H1 (cell line): ENCODE data around the gene GALNT6. TPM values are rescaled to one million over a fixed set of nuclear protein-coding genes. Genes with fewer than 3 reads are reported as not detected.

Experiments used
- CTCF ChIA-PET: fragments of 300-600 bp; sonication (Branson Sonifier 250); formaldehyde crosslinking; loops from one replicate; lab custom pipeline; 2021; ENCODE audit not compliant: partially characterized antibody; lab: Charles Lee
- POLR2A ChIA-PET: fragments of 300-600 bp; sonication (Branson Sonifier 250); formaldehyde crosslinking; loops from one replicate; lab custom pipeline; 2021; ENCODE audit warnings: inconsistent platforms; ENCODE audit not compliant: partially characterized antibody; lab: Charles Lee
- DNase-seq, 2 experiments: peaks; one replicate each; pipeline versions ENCODE4 v3.0.0 to v3.0.0-alpha.2; 2010 to 2022; ENCODE audit warnings: low spot score in 2 of 2, low read depth in 1 of 2, mixed read lengths in 1 of 2
- FAIRE-seq: peaks from 2 replicates; lab custom pipeline; 2011; peaks lifted over from hg19 to GRCh38; lab: Jason Lieb, UNC
- H2AFZ ChIP-seq: 2 replicates; pipeline ENCODE4 v1.8.1; 2012; ENCODE audit warnings: low read length, inconsistent platforms
- H2AK5ac ChIP-seq: 2 replicates; pipeline ENCODE4 v1.6.1; 2013; ENCODE audit warnings: low read depth, low read length
- H2BK120ac ChIP-seq: replicated peaks from 2 replicates; pipeline ENCODE3; 2013; ENCODE audit warnings: low read depth, low read length, inconsistent platforms
- H2BK12ac ChIP-seq: 2 replicates; pipeline ENCODE4 v1.6.1; 2013; ENCODE audit warnings: low read depth, low read length
- H2BK15ac ChIP-seq: 2 replicates; pipeline ENCODE4 v1.6.1; 2013; ENCODE audit warnings: low read length
- H2BK20ac ChIP-seq: 2 replicates; pipeline ENCODE4 v1.6.1; 2013; ENCODE audit warnings: low read length
- H2BK5ac ChIP-seq: 2 replicates; pipeline ENCODE4 v1.6.1; 2013; ENCODE audit warnings: low read depth, low read length
- H3K14ac ChIP-seq: 2 replicates; pipeline ENCODE4 v1.6.1; 2013; ENCODE audit warnings: inconsistent platforms; ENCODE audit not compliant: insufficient read length
- H3K18ac ChIP-seq: 2 replicates; pipeline ENCODE4 v1.6.1; 2013; ENCODE audit warnings: low read length; ENCODE audit errors: extremely low read depth
- H3K23ac ChIP-seq: 2 replicates; pipeline ENCODE4 v1.6.1; 2013; ENCODE audit warnings: inconsistent platforms; ENCODE audit not compliant: insufficient read length
- H3K23me2 ChIP-seq: 2 replicates; pipeline ENCODE4 v1.6.1; 2013; ENCODE audit warnings: low read depth, low read length
- H3K27ac ChIP-seq: 2 replicates; pipeline ENCODE4 v1.6.1; 2011; ENCODE audit warnings: low read depth, low read length, inconsistent platforms
- H3K27me3 ChIP-seq, 4 experiments: replicated peaks in 1 of 4; 1 replicate in 1 of 4; 2 replicates in 3 of 4; pipeline versions ENCODE4 v1.6.1 to v1.8.1; 2011 to 2013; ENCODE audit warnings: low read length in 3 of 4, mild to moderate bottlenecking in 3 of 4, inconsistent platforms in 2 of 4, mixed read lengths in 2 of 4, moderate library complexity in 1 of 4; ENCODE audit not compliant: control insufficient read depth in 3 of 4, insufficient read depth in 3 of 4; ENCODE audit errors: extremely low read depth in 1 of 4
- H3K36me3 ChIP-seq, 4 experiments: 2 replicates each; pipeline versions ENCODE4 v1.6.1 to v1.8.1; 2011 to 2013; ENCODE audit warnings: mild to moderate bottlenecking in 4 of 4, low read length in 3 of 4, moderate library complexity in 2 of 4, control low read depth in 1 of 4, inconsistent platforms in 1 of 4; ENCODE audit not compliant: insufficient read depth in 4 of 4, control insufficient read depth in 2 of 4
- H3K4ac ChIP-seq: replicated peaks from 2 replicates; pipeline ENCODE3; 2013; ENCODE audit warnings: low read length, low read depth, mixed read lengths, inconsistent platforms; ENCODE audit not compliant: insufficient read length
- H3K4me1 ChIP-seq, 4 experiments: replicated peaks in 1 of 4; 1 replicate in 1 of 4; 2 replicates in 3 of 4; pipeline versions ENCODE4 v1.6.1 to v1.8.1; 2011 to 2013; ENCODE audit warnings: low read length in 3 of 4, inconsistent platforms in 2 of 4, mixed read lengths in 1 of 4; ENCODE audit not compliant: insufficient read depth in 4 of 4, control insufficient read depth in 3 of 4
- H3K4me2 ChIP-seq, 2 experiments: 2 replicates each; pipeline versions ENCODE4 v1.6.1 to v1.8.1; 2011 to 2013; ENCODE audit warnings: low read depth in 2 of 2, low read length in 2 of 2, control low read depth in 1 of 2, inconsistent platforms in 1 of 2, mild to moderate bottlenecking in 1 of 2; ENCODE audit not compliant: insufficient read depth in 1 of 2
- H3K4me3 ChIP-seq, 4 experiments: fragments of 200-600, 300-600 bp in 1 of 4; sonication (generic), shearing (Covaris generic), sonication (Bioruptor Twin) in 1 of 4; 2 replicates each; pipeline versions ENCODE4 v1.5.1 to v1.8.1; 2011 to 2016; ENCODE audit warnings: low read length in 4 of 4, low read depth in 3 of 4, control low read depth in 2 of 4, inconsistent platforms in 2 of 4, mild to moderate bottlenecking in 2 of 4, mixed read lengths in 1 of 4, moderate library complexity in 1 of 4; ENCODE audit not compliant: insufficient read depth in 2 of 4; ENCODE audit errors: extremely low read depth in 1 of 4
- H3K56ac ChIP-seq: replicated peaks from 2 replicates; pipeline ENCODE3; 2013; ENCODE audit warnings: low read depth, mild to moderate bottlenecking, mixed read lengths, low read length, inconsistent platforms; ENCODE audit not compliant: insufficient read length
- H3K79me1 ChIP-seq: 2 replicates; pipeline ENCODE4 v1.6.1; 2013; ENCODE audit warnings: low read depth, low read length, control low read depth
- H3K79me2 ChIP-seq, 2 experiments: 2 replicates each; pipeline versions ENCODE4 v1.6.1 to v1.8.1; 2012 to 2013; ENCODE audit warnings: low read length in 2 of 2, mild to moderate bottlenecking in 2 of 2, inconsistent platforms in 1 of 2; ENCODE audit not compliant: insufficient read depth in 2 of 2, control insufficient read depth in 1 of 2
- H3K9ac ChIP-seq, 4 experiments: replicated peaks in 1 of 4; 1 replicate in 1 of 4; 2 replicates in 3 of 4; pipeline versions ENCODE4 v1.6.1 to v1.8.1; 2011 to 2013; ENCODE audit warnings: low read depth in 3 of 4, low read length in 3 of 4, control low read depth in 2 of 4, mild to moderate bottlenecking in 2 of 4, moderate library complexity in 2 of 4, inconsistent platforms in 1 of 4; ENCODE audit errors: extremely low read depth in 1 of 4
- H3K9me3 ChIP-seq, 2 experiments: 2 replicates each; pipeline versions ENCODE4 v1.6.1 to v1.8.1; 2012 to 2013; ENCODE audit warnings: mild to moderate bottlenecking in 2 of 2, moderate library complexity in 2 of 2, control low read depth in 1 of 2, inconsistent platforms in 1 of 2, low read depth in 1 of 2, low read length in 1 of 2, mixed read lengths in 1 of 2; ENCODE audit not compliant: insufficient read depth in 2 of 2
- H4K20me1 ChIP-seq, 2 experiments: replicated peaks in 1 of 2; 2 replicates each; pipeline versions ENCODE3 to v1.8.1; 2011 to 2013; ENCODE audit warnings: inconsistent platforms in 2 of 2, low read length in 2 of 2, mild to moderate bottlenecking in 1 of 2; ENCODE audit not compliant: insufficient read depth in 2 of 2, control insufficient read depth in 1 of 2
- H4K5ac ChIP-seq: 2 replicates; pipeline ENCODE4 v1.6.1; 2013; ENCODE audit warnings: low read length, low read depth, mixed read lengths, inconsistent platforms; ENCODE audit not compliant: insufficient read length
- H4K8ac ChIP-seq: 2 replicates; pipeline ENCODE4 v1.8.0; 2013; ENCODE audit warnings: mild to moderate bottlenecking, moderate library complexity, low read length, inconsistent platforms; ENCODE audit not compliant: insufficient read depth; ENCODE audit errors: extremely low read depth
- H4K91ac ChIP-seq: replicated peaks from 2 replicates; pipeline ENCODE3; 2013; ENCODE audit warnings: low read length, mixed read lengths, inconsistent platforms; ENCODE audit not compliant: insufficient read length
- BRCA1 ChIP-seq: IDR thresholded peaks from 2 replicates; pipeline ENCODE4 v1.6.1; 2012; ENCODE audit warnings: low read depth, low read length, improper control_type of control experiment
- CHD2 ChIP-seq: IDR thresholded peaks from 2 replicates; pipeline ENCODE4 v1.6.1; 2012; ENCODE audit warnings: low read length, improper control_type of control experiment
- FOSL1 ChIP-seq: IDR thresholded peaks from 2 replicates; pipeline ENCODE4 v1.6.1; 2011; ENCODE audit warnings: mild to moderate bottlenecking, low read depth, low read length, moderate library complexity; ENCODE audit not compliant: insufficient read depth
- JUND ChIP-seq: IDR thresholded peaks from 2 replicates; pipeline ENCODE4 v1.6.1; 2011; ENCODE audit warnings: mild to moderate bottlenecking, improper control_type of control experiment, low read length
- MAX ChIP-seq: IDR thresholded peaks from 2 replicates; pipeline ENCODE4 v1.6.1; 2012; ENCODE audit warnings: inconsistent platforms
- RAD21 ChIP-seq, 2 experiments: IDR thresholded peaks in 1 of 2; conservative IDR thresholded peaks in 1 of 2; 2 replicates each; pipeline ENCODE4 v1.6.1; 2011; ENCODE audit warnings: low read depth in 2 of 2, low read length in 2 of 2, improper control_type of control experiment in 1 of 2, inconsistent platforms in 1 of 2, mild to moderate bottlenecking in 1 of 2, moderate library complexity in 1 of 2
- RBBP5 ChIP-seq: IDR thresholded peaks from 2 replicates; pipeline ENCODE4 v1.7.1; 2012; ENCODE audit warnings: low read depth, mild to moderate bottlenecking, inconsistent platforms, low read length, moderate library complexity, borderline replicate concordance
- SIN3A ChIP-seq, 2 experiments: IDR thresholded peaks in 1 of 2; conservative IDR thresholded peaks in 1 of 2; 2 replicates each; pipeline ENCODE4 v1.6.1; 2011 to 2012; ENCODE audit warnings: low read length in 2 of 2, improper control_type of control experiment in 1 of 2, low read depth in 1 of 2, mild to moderate bottlenecking in 1 of 2
- SRF ChIP-seq: IDR thresholded peaks from 2 replicates; pipeline ENCODE4 v1.6.1; 2011; ENCODE audit warnings: mild to moderate bottlenecking, low read depth, low read length, moderate library complexity
- TAF1 ChIP-seq: IDR thresholded peaks from 2 replicates; pipeline ENCODE4 v1.6.1; 2011; ENCODE audit warnings: mild to moderate bottlenecking, low read depth, low read length
- ZNF274 ChIP-seq: IDR thresholded peaks from 2 replicates; pipeline ENCODE4 v1.7.0; 2012; ENCODE audit warnings: low read length, borderline replicate concordance; ENCODE audit errors: extremely low read depth
- WGBS, 2 experiments: shearing (Covaris generic) in 1 of 2; methylation state at CpG; one replicate each; pipeline versions ENCODE4 v1.1.6 to v1.1.7; 2013 to 2015; ENCODE audit warnings: low lambda C conversion rate in 2 of 2, mixed read lengths in 2 of 2, inconsistent platforms in 1 of 2, low coverage in 1 of 2, missing lambda C conversion rate in 1 of 2; ENCODE audit not compliant: insufficient replicate concordance in 2 of 2, insufficient coverage in 1 of 2, insufficient read length in 1 of 2; ENCODE audit errors: extremely low coverage in 1 of 2, missing lambda C conversion rate in 1 of 2; 5-methylcytosine and 5-hydroxymethylcytosine counted together
- polyA plus RNA-seq, 7 experiments: library from polyadenylated mRNA; depleted of rRNA in 3 of 7; stranded (reverse) in 5 of 7; unstranded in 2 of 7; fragments of >200 nt in 5 of 7; fragments of 200-250 nt in 2 of 7; gene quantifications; 1 replicate in 5 of 7; 2 replicates in 1 of 7; 4 replicates in 1 of 7; pipeline versions ENCODE4 v1.2.1 to v1.2.3, GENCODE V29; 2011 to 2013; ENCODE audit warnings: missing spikeins in 2 of 7, mixed read lengths in 2 of 7
- total RNA-seq: library from RNA; stranded (reverse); fragmentation: NEBNext Ultra II Directional; extraction: Animal tissue kit (Norgen Biotek cat#: 25700); gene quantifications from 2 replicates; pipeline ENCODE4 v1.2.1, GENCODE V29; 2021

The GALNT6 gene
- total and polyA plus RNA-seq, 2 of the 8 experiments (the other 6 are each of a cell fraction or from before 2014, with no cell fraction given): 5.8 to 10.7 TPM

- WGBS, 2 experiments: 98% methylated on average over 2 of the region's 2 CpGs; no CpG with 5 or more reads in 1 of the 2 experiments
- H3K23ac ChIP-seq: no peak overlapping the region
- H2BK20ac ChIP-seq: no peak overlapping the region
- H3K18ac ChIP-seq: no peak overlapping the region
- TF ChIP-seq SIN3A (conservative IDR thresholded peaks at IDR 0.05 in 1 of 2, IDR thresholded peaks at IDR 0.05 in 1 of 2; ENCODE audit: low read depth in 1 of 2, low read length in 2 of 2) (no peak), JUND (no peak), MAX (no peak), ZNF274 (no peak), TAF1 (no peak), BRCA1 (no peak), CHD2 (no peak), RBBP5 (no peak), RAD21 (IDR thresholded peaks at IDR 0.05 in 1 of 2, conservative IDR thresholded peaks at IDR 0.05 in 1 of 2; ENCODE audit: low read depth in 2 of 2, low read length in 2 of 2) (no peak), SRF (no peak), FOSL1 (no peak)
- H3K79me2 ChIP-seq: no peaks in the 10 kb centered on the region
- H3K9me3 ChIP-seq: no peaks in the 10 kb centered on the region
- FAIRE-seq: no peak
- H3K27ac ChIP-seq: no peak overlapping the region
- H3K4me3 ChIP-seq: no peak overlapping the region
- H3K27me3 ChIP-seq: no peaks in the 10 kb centered on the region
- H3K14ac ChIP-seq: no peak overlapping the region
- H3K4me2 ChIP-seq: no peak overlapping the region
- no peak overlapping the region for H3K4ac ChIP-seq
- H2BK12ac ChIP-seq: no peak overlapping the region
- no peak overlapping the region for H3K56ac ChIP-seq
- CTCF ChIA-PET: interaction anchor here (0.9 to 7.3 kb wide), 7 partner anchors 10 to 91 kb away, joined by 3 to 119 read pairs (median 45); partner anchors contain the start of genes BIN2 and SMAGP
- DNase-seq: no peak
- no peaks in the 10 kb centered on the region for H3K79me1 ChIP-seq
- no peak overlapping the region for H2AK5ac ChIP-seq
- POLR2A ChIA-PET: interaction anchor here (0.6 to 0.9 kb wide), 2 partner anchors 31 to 123 kb away, joined by 3 to 4 read pairs; no protein-coding TSS in a partner anchor
- H4K5ac ChIP-seq: no peak overlapping the region
- no peak overlapping the region for H3K9ac ChIP-seq
- H4K91ac ChIP-seq: no peak overlapping the region
- peaks cover 0 to 3% (median 2%) of the 10 kb centered on the region in 4 experiments; a peak in 3 of 7 replicates for H3K4me1 ChIP-seq
- H2BK5ac ChIP-seq: no peak overlapping the region
- no peak overlapping the region for H2BK120ac ChIP-seq
- H4K8ac ChIP-seq: no peak overlapping the region
- H3K23me2 ChIP-seq: no peaks in the 10 kb centered on the region
- no peak overlapping the region for H2AFZ ChIP-seq
- H4K20me1 ChIP-seq: no peaks in the 10 kb centered on the region
- no peaks in the 10 kb centered on the region for H3K36me3 ChIP-seq
- no peak overlapping the region for H2BK15ac ChIP-seq
Measured at GRCh38 chr12:51343201-51343600, 48.0 kb downstream of the GALNT6 start.
